ENCODE measurements around the gene GALNT10. TPM values are rescaled to one million over a fixed set of nuclear protein-coding genes. Genes with fewer than 3 reads are reported as not detected.
A peak's percentile ranks its signal among the peaks of the same experiment; 100 is the strongest.

The GALNT10 gene
- total RNA-seq, 1 donor from 2014 or later: 50.7 TPM

- Mint-ChIP-seq H3K4me3 (no peak overlapping the region), H3K27ac (no peak overlapping the region), H3K9me3 (peaks cover 9% of the 10 kb centered on the region), H3K36me3 (ENCODE audit: low read depth) (peaks cover 69% of the 10 kb centered on the region), H3K4me1 (peaks cover 2% of the 10 kb centered on the region), H3K27me3 (no peaks in the 10 kb centered on the region)
- intact Hi-C loops (cut with micrococcal nuclease): no loop called here
- DNase-seq: no peak
These were observed 109.8 kb downstream of the GALNT10 start for GRCh38 chr5:154300207-154300883.

GRCh38 chr5:154301726-154302125 is 111.2 kb downstream of the GALNT10 start:
- no peak for DNase-seq
- Mint-ChIP-seq H3K4me3 (no peak overlapping the region), H3K27me3 (no peaks in the 10 kb centered on the region), H3K36me3 (ENCODE audit: low read depth) (peaks cover 68% of the 10 kb centered on the region), H3K4me1 (peaks cover 4% of the 10 kb centered on the region), H3K27ac (no peak overlapping the region), H3K9me3 (peaks cover 9% of the 10 kb centered on the region)
- intact Hi-C loops (cut with micrococcal nuclease): no loop called here

GRCh38 chr5:154302161-154302560 is 111.6 kb downstream of the GALNT10 start:
- intact Hi-C loops (cut with micrococcal nuclease): no loop called here
- no peak for DNase-seq
- H3K36me3 Mint-ChIP-seq (ENCODE audit: low read depth): peaks cover 65% of the 10 kb centered on the region
- no peak overlapping the region for H3K4me3 Mint-ChIP-seq
- H3K4me1 Mint-ChIP-seq: peaks cover 4% of the 10 kb centered on the region
- H3K27me3 Mint-ChIP-seq: no peaks in the 10 kb centered on the region
- H3K27ac Mint-ChIP-seq: no peak overlapping the region
- H3K9me3 Mint-ChIP-seq: peaks cover 9% of the 10 kb centered on the region

GRCh38 chr5:154303133-154303532 is 112.6 kb downstream of the GALNT10 start:
- Mint-ChIP-seq H3K4me3 (no peak overlapping the region), H3K4me1 (peaks cover 4% of the 10 kb centered on the region), H3K27ac (no peak overlapping the region), H3K27me3 (no peaks in the 10 kb centered on the region), H3K36me3 (ENCODE audit: low read depth) (peaks cover 59% of the 10 kb centered on the region), H3K9me3 (peaks cover 9% of the 10 kb centered on the region)
- no peak for DNase-seq
- intact Hi-C loops (cut with micrococcal nuclease): no loop called here

- H3K27ac Mint-ChIP-seq: peak overlapping the region; percentile 42
These were observed 118.2 kb downstream of the GALNT10 start for GRCh38 chr5:154308443-154309370.

GRCh38 chr5:154309371-154309745 is 118.8 kb downstream of the GALNT10 start:
- peak overlapping the region; percentile 27 for H3K27ac Mint-ChIP-seq
- H3K4me1 Mint-ChIP-seq: peaks cover 29% of the 10 kb centered on the region
- no peak overlapping the region for H3K4me3 Mint-ChIP-seq
- no peaks in the 10 kb centered on the region for H3K9me3 Mint-ChIP-seq
- no peak for DNase-seq
- intact Hi-C loops (cut with micrococcal nuclease): no loop called here
- peaks cover 29% of the 10 kb centered on the region for H3K36me3 Mint-ChIP-seq (ENCODE audit: low read depth)
- H3K27me3 Mint-ChIP-seq: no peaks in the 10 kb centered on the region

More at GRCh38 chr5:154308443-154309370, 118.2 kb downstream of the GALNT10 start:
- H3K4me1 Mint-ChIP-seq: peaks cover 29% of the 10 kb centered on the region
- H3K4me3 Mint-ChIP-seq: no peak overlapping the region
- H3K27me3 Mint-ChIP-seq: no peaks in the 10 kb centered on the region
- peaks cover under 1% of the 10 kb centered on the region for H3K9me3 Mint-ChIP-seq
- intact Hi-C loops (cut with micrococcal nuclease): no loop called here
- no peak for DNase-seq
- peaks cover 35% of the 10 kb centered on the region for H3K36me3 Mint-ChIP-seq (ENCODE audit: low read depth)

GRCh38 chr5:154309805-154310204 is 119.3 kb downstream of the GALNT10 start:
- intact Hi-C loops (cut with micrococcal nuclease): loop anchor here (5.0 kb wide), 2 partner anchors 33 to 113 kb away; no protein-coding TSS in a partner anchor
- Mint-ChIP-seq H3K27ac (peak overlapping the region; percentile 51), H3K9me3 (no peaks in the 10 kb centered on the region), H3K4me1 (peaks cover 29% of the 10 kb centered on the region), H3K36me3 (ENCODE audit: low read depth) (peaks cover 25% of the 10 kb centered on the region), H3K4me3 (no peak overlapping the region), H3K27me3 (no peaks in the 10 kb centered on the region)
- no peak for DNase-seq

- intact Hi-C loops (cut with micrococcal nuclease): loop anchor here (5.0 kb wide), 2 partner anchors 34 to 114 kb away; no protein-coding TSS in a partner anchor
- no peak for DNase-seq
- H3K9me3 Mint-ChIP-seq: no peaks in the 10 kb centered on the region
- peaks cover 23% of the 10 kb centered on the region for H3K36me3 Mint-ChIP-seq (ENCODE audit: low read depth)
- H3K27ac Mint-ChIP-seq: peak overlapping the region; percentile 14
- peaks cover 29% of the 10 kb centered on the region for H3K4me1 Mint-ChIP-seq
- H3K27me3 Mint-ChIP-seq: no peaks in the 10 kb centered on the region
- H3K4me3 Mint-ChIP-seq: no peak overlapping the region
These were observed 120.8 kb downstream of the GALNT10 start for GRCh38 chr5:154311362-154311761.

- no peak for DNase-seq
- H3K36me3 Mint-ChIP-seq (ENCODE audit: low read depth): peaks cover 18% of the 10 kb centered on the region
- intact Hi-C loops (cut with micrococcal nuclease): loop anchor here (5.0 kb wide), 2 partner anchors 35 to 115 kb away; no protein-coding TSS in a partner anchor
- H3K27ac Mint-ChIP-seq: no peak overlapping the region
- H3K9me3 Mint-ChIP-seq: no peaks in the 10 kb centered on the region
- H3K4me1 Mint-ChIP-seq: peaks cover 27% of the 10 kb centered on the region
- H3K27me3 Mint-ChIP-seq: no peaks in the 10 kb centered on the region
- H3K4me3 Mint-ChIP-seq: no peak overlapping the region
These were observed 121.5 kb downstream of the GALNT10 start for GRCh38 chr5:154312000-154312399.

- peaks cover 18% of the 10 kb centered on the region for H3K36me3 Mint-ChIP-seq (ENCODE audit: low read depth)
- no peak overlapping the region for H3K4me3 Mint-ChIP-seq
- no peak overlapping the region for H3K27ac Mint-ChIP-seq
- H3K4me1 Mint-ChIP-seq: peaks cover 27% of the 10 kb centered on the region
- no peak for DNase-seq
- intact Hi-C loops (cut with micrococcal nuclease): loop anchor here (5.0 kb wide), 2 partner anchors 35 to 115 kb away; no protein-coding TSS in a partner anchor
- no peaks in the 10 kb centered on the region for H3K27me3 Mint-ChIP-seq
- H3K9me3 Mint-ChIP-seq: no peaks in the 10 kb centered on the region
These were observed 122.0 kb downstream of the GALNT10 start for GRCh38 chr5:154312576-154312975.

GRCh38 chr5:154313360-154314017 is 123.0 kb downstream of the GALNT10 start:
- H3K27ac Mint-ChIP-seq: no peak overlapping the region
- no peaks in the 10 kb centered on the region for H3K27me3 Mint-ChIP-seq
- intact Hi-C loops (cut with micrococcal nuclease): loop anchor here (5.0 kb wide), 2 partner anchors 36 to 116 kb away; no protein-coding TSS in a partner anchor
- H3K4me1 Mint-ChIP-seq: peaks cover 25% of the 10 kb centered on the region
- H3K36me3 Mint-ChIP-seq (ENCODE audit: low read depth): peaks cover 21% of the 10 kb centered on the region
- no peak overlapping the region for H3K4me3 Mint-ChIP-seq
- H3K9me3 Mint-ChIP-seq: no peaks in the 10 kb centered on the region
- no peak for DNase-seq

GRCh38 chr5:154315196-154315595 is 124.7 kb downstream of the GALNT10 start:
- intact Hi-C loops (cut with micrococcal nuclease): no loop called here
- Mint-ChIP-seq H3K4me1 (peaks cover 19% of the 10 kb centered on the region), H3K27me3 (no peaks in the 10 kb centered on the region), H3K9me3 (no peaks in the 10 kb centered on the region), H3K27ac (no peak overlapping the region), H3K36me3 (ENCODE audit: low read depth) (peaks cover 11% of the 10 kb centered on the region), H3K4me3 (no peak overlapping the region)
- no peak for DNase-seq

GRCh38 chr5:154315756-154316155 is 125.2 kb downstream of the GALNT10 start:
- intact Hi-C loops (cut with micrococcal nuclease): no loop called here
- no peak overlapping the region for H3K4me3 Mint-ChIP-seq
- peaks cover 11% of the 10 kb centered on the region for H3K36me3 Mint-ChIP-seq (ENCODE audit: low read depth)

More at GRCh38 chr5:154315756-154316155, 125.2 kb downstream of the GALNT10 start:
- no peak overlapping the region for H3K27ac Mint-ChIP-seq
- no peaks in the 10 kb centered on the region for H3K27me3 Mint-ChIP-seq
- peaks cover 22% of the 10 kb centered on the region for H3K4me1 Mint-ChIP-seq
- no peak for DNase-seq
- no peaks in the 10 kb centered on the region for H3K9me3 Mint-ChIP-seq
